Eye (tissue), 1 donor: Measurements from ENCODE around the gene ACOT8.
A peak's percentile ranks its signal among the peaks of the same experiment; 100 is the strongest.
"Not testable (repeated sequence)": the region's sequence is repeated elsewhere in the genome, so short reads cannot be mapped to it uniquely, and the experiment has no call there.

ENCODE experiments used
- DNase-seq: peaks from one replicate; pipeline ENCODE4 v3.0.0-alpha.2; 2015

ACOT8 gene

GRCh38 chr20:45857114-45857881, at the start of gene ACOT8, which contains the start of gene ZSWIM3:
ACOT8 (minus strand) TSS chr20:45857392; CDS start chr20:45857315, 77 bp downstream.
ZSWIM3 (plus strand) TSS chr20:45857614; CDS start chr20:45857826, 212 bp downstream.
- peak; percentile 100 for DNase-seq

GRCh38 chr20:45905505-45906079, 48.4 kb upstream of the ACOT8 start:
- DNase-seq: no peak

DNA sequence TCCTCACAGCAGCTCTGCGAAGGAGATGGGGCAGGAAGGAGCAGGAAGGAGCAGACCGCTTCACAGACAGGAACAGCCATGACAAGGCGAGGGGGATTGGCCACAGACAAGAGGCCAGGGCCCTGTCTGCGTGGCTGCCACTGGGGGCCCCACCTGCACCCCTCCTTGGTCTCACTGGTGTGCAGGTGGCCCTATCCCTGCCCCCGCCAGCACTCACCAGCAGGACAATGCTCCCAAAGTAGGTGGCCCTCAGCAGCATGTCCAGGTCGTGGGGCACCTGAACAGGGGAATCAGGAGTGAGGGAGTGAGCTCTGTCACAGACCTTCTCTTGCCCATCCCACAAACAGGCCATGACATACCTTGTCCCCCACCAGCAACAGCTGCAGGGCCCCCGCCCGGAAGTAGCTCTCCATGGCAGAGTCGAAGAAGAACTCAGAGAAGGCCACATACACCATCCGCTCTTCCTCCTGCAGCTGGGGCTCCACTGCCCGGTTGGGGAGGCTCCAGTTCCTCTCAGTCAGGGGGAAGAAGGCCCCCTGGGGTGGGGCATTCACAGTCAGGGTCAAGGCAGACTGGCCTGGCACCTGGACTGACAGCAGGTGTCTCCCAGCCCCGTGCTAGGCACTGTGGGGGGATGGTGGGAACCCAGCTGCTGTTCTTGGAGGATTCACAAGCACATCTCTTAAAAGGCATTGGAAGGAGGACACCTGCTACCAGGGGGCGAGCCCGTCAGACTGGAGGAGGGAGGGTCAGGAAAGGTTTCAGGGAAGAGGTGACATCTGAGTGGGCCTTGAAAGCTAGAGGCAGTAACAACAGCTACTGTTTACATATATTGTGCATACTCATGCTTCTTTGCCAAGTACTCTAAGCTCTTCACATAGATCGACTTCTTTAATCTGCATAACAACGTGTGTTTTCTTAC, 47.7 kb upstream of the ACOT8 start:
- no peak for DNase-seq

GRCh38 chr20:45902199-45902701, 45.1 kb upstream of the ACOT8 start:
- no peak for DNase-seq

- not testable (repeated sequence) for DNase-seq
These were observed 44.1 kb upstream of the ACOT8 start for GRCh38 chr20:45901332-45901731.

DNA sequence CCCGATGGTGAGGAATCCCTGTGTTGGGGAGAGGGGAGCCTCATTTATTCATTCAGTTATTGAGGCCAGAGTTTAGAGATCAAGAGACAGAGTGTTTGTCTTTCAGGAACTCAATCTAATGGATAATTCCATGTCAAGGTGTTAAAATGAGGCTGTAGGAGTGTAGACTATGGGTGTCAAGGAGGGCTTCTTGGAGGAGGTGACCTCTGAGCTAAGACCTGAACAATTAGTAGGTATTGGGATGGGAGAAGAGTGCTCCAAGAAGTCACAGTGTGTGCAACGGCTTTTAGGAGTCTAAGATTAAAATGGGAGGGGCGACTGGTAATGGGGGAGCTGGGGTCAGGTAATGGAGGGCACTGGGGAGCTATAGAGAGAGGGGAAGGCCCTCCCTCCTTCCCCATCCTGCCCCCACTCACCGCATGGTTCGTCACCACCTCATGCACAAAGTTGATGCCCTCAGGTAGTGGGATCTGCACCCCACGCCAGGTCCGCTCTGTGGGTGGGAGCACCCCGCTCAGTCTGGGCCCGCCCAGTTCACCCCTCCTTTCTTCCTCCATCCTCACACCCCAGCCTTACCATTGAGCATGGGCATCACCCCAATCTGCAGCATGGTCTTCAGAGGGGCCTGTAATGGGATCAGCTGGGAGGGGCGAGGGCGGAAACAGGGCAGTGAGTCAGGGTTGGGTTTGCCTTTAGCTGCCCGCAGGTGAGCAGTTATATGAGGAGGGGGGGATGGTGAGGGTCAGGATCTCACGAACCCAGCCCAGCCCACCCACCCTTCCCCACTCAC, 42.0 kb upstream of the ACOT8 start:
- no peak for DNase-seq

DNA sequence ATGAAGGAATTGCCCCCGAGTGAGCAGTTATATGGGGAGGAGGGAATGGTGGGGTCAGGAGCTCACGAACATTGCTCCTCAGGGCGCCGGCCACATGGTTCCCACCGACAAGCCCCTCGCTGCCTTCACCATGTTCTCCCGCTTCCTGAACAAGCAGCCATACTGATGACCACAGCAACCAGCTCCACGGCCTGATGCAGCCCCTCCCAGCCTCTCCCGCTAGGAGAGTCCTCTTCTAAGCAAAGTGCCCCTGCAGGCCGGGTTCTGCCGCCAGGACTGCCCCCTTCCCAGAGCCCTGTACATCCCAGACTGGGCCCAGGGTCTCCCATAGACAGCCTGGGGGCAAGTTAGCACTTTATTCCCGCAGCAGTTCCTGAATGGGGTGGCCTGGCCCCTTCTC, 41.1 kb upstream of the ACOT8 start:
- DNase-seq: no peak

GRCh38 chr20:45897692-45898091, 40.5 kb upstream of the ACOT8 start:
- DNase-seq: no peak

GRCh38 chr20:45897289-45897688, 40.1 kb upstream of the ACOT8 start:
- DNase-seq: no peak

GRCh38 chr20:45896641-45897161, 39.5 kb upstream of the ACOT8 start:
- DNase-seq: no peak

DNA sequence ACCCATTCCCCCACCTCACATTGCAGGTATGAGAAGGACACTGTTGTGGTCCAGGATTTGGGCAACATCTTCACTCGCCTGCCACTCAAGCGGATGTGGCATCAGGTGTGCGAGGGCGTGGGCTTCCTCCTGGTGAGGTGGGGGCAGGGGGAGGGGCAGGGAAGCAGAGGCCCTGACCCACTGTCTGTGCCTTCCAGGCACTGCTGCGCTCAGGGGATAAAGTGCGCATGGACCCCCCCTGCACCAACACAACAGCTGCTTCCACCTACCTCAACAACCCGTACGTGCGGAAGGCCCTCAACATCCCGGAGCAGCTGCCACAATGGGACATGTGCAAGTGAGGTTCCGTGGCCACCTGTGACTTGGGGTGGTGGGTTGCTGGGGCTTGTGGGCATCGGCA, 37.6 kb upstream of the ACOT8 start:
- DNase-seq: no peak

- DNase-seq: no peak
These were observed 36.6 kb upstream of the ACOT8 start for GRCh38 chr20:45893831-45894230.

- no peak for DNase-seq
These were observed 35.8 kb upstream of the ACOT8 start for GRCh38 chr20:45892828-45893500.

GRCh38 chr20:45892049-45892825, 35.0 kb upstream of the ACOT8 start:
- DNase-seq: no peak

- DNase-seq: peak; percentile 97
These were observed 34.1 kb upstream of the ACOT8 start, which contains the start of the genes CTSA and NEURL2 for GRCh38 chr20:45890985-45891983. CTSA (plus strand) TSS chr20:45891335; CDS start chr20:45891569, 234 bp downstream. NEURL2 (minus strand) TSS chr20:45891208; CDS start chr20:45890991, 217 bp downstream.

DNA sequence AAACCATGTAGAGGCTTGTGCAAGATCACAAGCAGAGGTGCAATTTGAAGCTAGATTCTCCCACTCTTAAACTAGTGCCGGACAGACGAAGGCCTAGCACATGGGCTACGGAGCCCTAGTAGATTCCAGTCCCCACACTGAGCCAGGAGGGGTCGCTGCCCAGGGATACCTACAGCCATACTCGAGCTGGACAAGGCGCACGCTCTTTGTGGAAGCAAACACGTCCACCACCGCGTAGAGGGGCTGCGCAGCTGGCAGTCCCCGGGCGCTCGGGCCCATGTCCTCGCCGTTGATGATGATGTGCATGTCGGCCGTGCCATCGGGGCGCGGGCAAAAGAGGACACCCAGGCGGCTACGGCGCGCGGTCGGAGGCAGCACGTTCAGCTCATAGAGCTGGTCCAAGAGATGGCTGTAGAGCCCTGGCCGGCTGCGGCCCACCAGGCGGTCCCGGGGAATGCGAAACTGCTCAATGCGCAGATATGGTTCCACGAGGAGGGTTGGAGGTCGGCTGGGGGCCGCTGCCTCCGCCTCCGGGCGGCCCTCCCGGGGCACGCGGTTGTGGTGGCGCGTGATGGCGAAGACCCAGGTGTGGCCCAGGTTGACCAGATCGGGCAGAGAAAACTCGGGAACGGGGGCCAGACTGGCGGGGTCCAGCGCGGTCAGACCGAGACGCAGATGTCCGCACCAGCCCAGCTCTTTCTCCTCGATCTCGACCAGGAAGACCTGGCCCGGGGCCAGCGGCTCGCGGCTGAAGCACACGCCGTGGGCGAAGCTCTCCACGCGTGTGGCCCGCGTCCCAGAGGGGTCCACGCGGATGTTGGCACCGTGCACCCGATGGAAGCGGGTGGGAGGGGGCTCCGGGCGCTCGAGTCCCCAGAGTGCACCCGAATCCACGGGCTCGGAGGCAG, 33.1 kb upstream of the ACOT8 start:
- peak; percentile 95 for DNase-seq

DNA sequence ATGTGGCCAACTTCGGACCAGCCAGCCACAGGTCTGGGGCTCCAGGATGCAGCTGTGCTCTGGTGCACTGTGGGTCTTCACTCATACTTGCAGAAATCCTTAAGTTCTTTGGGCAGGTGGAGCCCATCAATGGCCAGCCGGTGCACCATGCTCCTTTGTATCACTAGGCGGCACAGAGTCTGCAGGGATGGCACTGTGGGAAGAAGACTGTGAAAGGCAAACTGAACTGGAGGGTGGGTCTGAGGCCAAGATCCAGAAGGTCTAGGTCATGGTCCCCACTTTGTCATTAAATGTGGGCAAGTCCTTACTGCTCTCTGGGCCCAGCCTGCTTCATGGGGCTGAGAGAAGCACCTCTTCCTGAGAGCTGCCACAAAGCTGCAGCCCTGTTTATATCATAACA, 31.5 kb upstream of the ACOT8 start:
- no peak for DNase-seq

DNA sequence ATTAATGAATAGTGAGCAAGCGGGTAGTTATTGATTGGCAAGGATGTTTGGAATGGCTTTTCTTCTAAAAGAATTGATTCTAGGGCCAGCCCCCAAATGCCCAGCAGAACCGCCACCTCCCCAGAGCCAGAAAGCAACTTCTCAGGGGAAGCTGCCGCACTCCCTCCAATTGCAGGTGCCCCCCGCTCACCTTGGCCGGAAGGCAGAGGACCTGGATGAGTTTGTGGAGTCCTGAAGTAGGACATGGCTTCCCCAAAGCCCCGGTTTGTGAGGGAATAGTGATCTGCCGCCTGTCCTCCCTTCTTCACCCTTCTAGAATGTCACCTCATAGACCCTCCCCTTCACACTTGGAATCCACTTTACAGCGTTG, 30.1 kb upstream of the ACOT8 start, which contains the start of gene SPATA25:
TSS of gene SPATA25 (minus strand) at position 277 of the 370 bp plus-strand sequence. CDS start at position 245, 32 bp downstream.
- DNase-seq: no peak
